Spleen (tissue), 7 donors: Measurements from ENCODE around the gene BMF.

Experiments used
- POLR2AphosphoS5 ChIP-seq, 3 donors: sonication (generic); formaldehyde crosslinking; IDR thresholded peaks; one replicate each; pipeline ENCODE4 v1.5.1; 2017; ENCODE audit warnings: antibody characterized with exemption in 3 of 3
- TF ChIP-seq, protein P1 (sequence below), 11 experiments: fragments of 200-600 bp in 7 of 11; fragments of 450-650 bp in 4 of 11; sonication (generic) in 4 of 11; IDR thresholded peaks in 8 of 11; conservative IDR thresholded peaks in 3 of 11; 1 replicate in 7 of 11; 2 replicates in 4 of 11; pipeline versions ENCODE4 v1.4.0 to v1.8.0; 2016 to 2021; ENCODE audit warnings: antibody characterized with exemption in 11 of 11, inconsistent platforms in 4 of 11, mild to moderate bottlenecking in 1 of 11
- donor health status: DM: no; HTN: no; CAD: no; lungs with moderate emphysema.
- donor health status: DM: no; HTN: no; CAD: no.
- donor health status: DM: no; HTN: no; CAD: no.

DNA sequence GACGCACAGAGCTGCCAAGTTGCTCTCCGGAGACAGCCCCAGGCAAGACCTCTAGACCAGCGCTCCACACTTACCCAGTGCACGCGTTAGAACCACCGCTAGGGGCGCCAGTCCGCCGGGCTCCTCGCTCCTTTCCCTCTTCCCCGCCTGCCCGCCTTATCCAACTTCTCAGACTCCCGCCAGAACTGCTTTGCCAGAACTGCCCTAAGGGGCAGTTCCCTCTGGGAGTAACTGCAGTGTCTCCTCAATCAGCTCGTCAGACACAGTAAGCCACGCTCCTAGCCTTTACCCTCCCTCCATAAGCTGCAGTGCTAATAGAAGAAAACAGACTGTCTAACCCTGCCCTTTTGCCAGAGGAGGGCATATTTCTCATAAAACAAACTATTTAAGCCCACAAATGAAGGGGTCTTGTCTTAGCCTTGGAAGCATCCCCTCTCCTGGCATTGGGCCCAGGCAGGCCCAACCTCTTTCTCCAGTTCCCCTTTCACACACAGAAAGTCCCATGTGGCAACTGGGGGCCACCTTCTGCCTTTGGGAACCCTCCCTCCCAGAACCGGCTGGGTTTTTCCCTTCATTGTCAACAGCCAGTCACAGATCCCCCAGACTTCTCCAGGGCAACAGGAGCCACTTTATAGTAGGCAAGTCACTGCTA is 3.7 kb downstream of the BMF start:
- TF ChIP-seq, protein P1, sequence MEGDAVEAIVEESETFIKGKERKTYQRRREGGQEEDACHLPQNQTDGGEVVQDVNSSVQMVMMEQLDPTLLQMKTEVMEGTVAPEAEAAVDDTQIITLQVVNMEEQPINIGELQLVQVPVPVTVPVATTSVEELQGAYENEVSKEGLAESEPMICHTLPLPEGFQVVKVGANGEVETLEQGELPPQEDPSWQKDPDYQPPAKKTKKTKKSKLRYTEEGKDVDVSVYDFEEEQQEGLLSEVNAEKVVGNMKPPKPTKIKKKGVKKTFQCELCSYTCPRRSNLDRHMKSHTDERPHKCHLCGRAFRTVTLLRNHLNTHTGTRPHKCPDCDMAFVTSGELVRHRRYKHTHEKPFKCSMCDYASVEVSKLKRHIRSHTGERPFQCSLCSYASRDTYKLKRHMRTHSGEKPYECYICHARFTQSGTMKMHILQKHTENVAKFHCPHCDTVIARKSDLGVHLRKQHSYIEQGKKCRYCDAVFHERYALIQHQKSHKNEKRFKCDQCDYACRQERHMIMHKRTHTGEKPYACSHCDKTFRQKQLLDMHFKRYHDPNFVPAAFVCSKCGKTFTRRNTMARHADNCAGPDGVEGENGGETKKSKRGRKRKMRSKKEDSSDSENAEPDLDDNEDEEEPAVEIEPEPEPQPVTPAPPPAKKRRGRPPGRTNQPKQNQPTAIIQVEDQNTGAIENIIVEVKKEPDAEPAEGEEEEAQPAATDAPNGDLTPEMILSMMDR (IDR thresholded peaks at IDR 0.05 in 8 of 11, conservative IDR thresholded peaks at IDR 0.05 in 3 of 11): peak; percentile 69 to 97 (median 91)
- peak in 1 of 3 donors; percentile 39 for TF ChIP-seq POLR2AphosphoS5 (IDR thresholded peaks at IDR 0.05)
